Measurements from ENCODE around the gene RUNX2. TPM values are rescaled to one million over a fixed set of nuclear protein-coding genes. Genes with fewer than 3 reads are reported as not detected.

The RUNX2 gene
- total and polyA plus RNA-seq, 2 donors from 2014 or later = 2.3 to 4.7 TPM

DNA sequence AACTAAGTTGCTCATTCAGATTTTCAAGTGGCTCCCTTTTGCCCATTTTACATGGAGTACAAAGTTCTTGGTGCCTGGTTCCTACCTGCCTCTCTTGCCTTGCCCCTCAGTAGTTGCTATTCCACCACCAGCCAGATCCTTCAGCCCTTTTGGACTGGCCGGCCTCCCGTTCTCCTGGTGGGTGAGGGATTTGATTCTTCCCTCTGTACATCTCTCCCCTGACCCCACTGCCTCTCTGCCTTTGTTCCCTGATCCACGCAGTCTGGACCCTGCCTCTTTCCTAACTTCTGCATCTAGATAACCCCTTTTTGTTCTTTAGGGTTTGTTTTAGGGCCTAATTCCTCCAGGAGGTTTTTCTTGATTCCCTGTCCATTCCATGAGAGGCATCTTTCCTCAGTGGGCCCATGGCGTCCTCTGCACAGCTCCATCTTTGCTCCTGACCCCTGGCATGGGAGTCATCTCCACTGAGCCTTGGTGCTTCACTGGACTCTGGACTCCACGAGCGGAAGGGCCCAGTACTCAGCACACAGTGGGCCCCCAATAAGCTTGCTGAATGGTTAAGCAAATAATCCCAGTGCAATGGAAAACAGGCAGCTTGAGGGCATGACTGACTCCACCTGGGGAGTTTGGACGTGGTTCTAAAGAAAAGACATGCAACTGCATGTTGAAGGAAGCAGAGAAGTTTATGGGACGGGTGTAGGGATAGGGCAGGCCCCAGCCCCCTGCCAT lies 358.9 kb downstream of the RUNX2 start:
- Histone ChIP-seq H3K4me1 (ENCODE audit: control insufficient read depth in 2 of 3, insufficient read depth in 2 of 3, low read depth in 1 of 3, low read length in 3 of 3) (no peaks in the 10 kb centered on the region), H3K9me3 (ENCODE audit: control insufficient read depth in 2 of 3, insufficient read depth in 1 of 3, low read length in 3 of 3) (peaks cover 0 to 4% (median 0%) of the 10 kb centered on the region in 3 donors), H3K27me3 (ENCODE audit: control insufficient read depth, insufficient read depth, low read length) (no peaks in the 10 kb centered on the region), H3K4me3 (ENCODE audit: low read length in 3 of 3) (no peak overlapping the region), H3K36me3 (ENCODE audit: control insufficient read depth in 2 of 3, insufficient read depth in 3 of 3, low read length in 3 of 3) (no peaks in the 10 kb centered on the region), H3K9ac (ENCODE audit: low read length in 3 of 3) (no peak overlapping the region), H3K27ac (ENCODE audit: low read depth in 2 of 2, low read length in 2 of 2) (no peak overlapping the region)
- no peak for DNase-seq
- intact Hi-C loops (cut with DNase I) = no loop called here
- no peak for FAIRE-seq
- TF ChIP-seq, protein P1, sequence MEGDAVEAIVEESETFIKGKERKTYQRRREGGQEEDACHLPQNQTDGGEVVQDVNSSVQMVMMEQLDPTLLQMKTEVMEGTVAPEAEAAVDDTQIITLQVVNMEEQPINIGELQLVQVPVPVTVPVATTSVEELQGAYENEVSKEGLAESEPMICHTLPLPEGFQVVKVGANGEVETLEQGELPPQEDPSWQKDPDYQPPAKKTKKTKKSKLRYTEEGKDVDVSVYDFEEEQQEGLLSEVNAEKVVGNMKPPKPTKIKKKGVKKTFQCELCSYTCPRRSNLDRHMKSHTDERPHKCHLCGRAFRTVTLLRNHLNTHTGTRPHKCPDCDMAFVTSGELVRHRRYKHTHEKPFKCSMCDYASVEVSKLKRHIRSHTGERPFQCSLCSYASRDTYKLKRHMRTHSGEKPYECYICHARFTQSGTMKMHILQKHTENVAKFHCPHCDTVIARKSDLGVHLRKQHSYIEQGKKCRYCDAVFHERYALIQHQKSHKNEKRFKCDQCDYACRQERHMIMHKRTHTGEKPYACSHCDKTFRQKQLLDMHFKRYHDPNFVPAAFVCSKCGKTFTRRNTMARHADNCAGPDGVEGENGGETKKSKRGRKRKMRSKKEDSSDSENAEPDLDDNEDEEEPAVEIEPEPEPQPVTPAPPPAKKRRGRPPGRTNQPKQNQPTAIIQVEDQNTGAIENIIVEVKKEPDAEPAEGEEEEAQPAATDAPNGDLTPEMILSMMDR (IDR thresholded peaks at IDR 0.05; ENCODE audit: borderline replicate concordance, extremely low read depth, insufficient read depth) = no peak

DNA sequence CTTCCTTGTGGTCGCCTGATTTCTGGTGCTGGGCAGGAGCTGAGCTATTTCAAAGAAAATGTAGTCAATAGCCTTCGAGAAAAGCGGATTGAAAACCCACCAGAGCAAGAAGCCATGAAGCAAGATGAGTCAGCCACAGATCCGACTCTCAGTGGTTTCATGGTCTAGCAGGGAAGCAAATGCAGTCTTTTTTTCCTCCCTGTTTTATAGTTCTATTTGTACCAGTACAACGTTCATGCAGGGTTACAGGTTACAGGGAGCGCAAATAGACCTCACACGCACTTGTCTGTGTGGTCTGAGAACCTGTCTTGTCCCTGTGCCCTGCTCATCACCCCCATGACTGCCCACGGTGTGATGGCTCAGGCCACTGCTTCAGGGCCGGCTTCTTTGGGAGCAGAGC lies 359.4 kb downstream of the RUNX2 start:
- Histone ChIP-seq H3K36me3 (ENCODE audit: control insufficient read depth in 2 of 3, insufficient read depth in 3 of 3, low read length in 3 of 3) (no peaks in the 10 kb centered on the region), H3K9me3 (ENCODE audit: control insufficient read depth in 2 of 3, insufficient read depth in 1 of 3, low read length in 3 of 3) (no peaks in the 10 kb centered on the region), H3K9ac (ENCODE audit: low read length in 3 of 3) (no peak overlapping the region), H3K27ac (ENCODE audit: low read depth in 2 of 2, low read length in 2 of 2) (no peak overlapping the region), H3K4me1 (ENCODE audit: control insufficient read depth in 2 of 3, insufficient read depth in 2 of 3, low read depth in 1 of 3, low read length in 3 of 3) (no peaks in the 10 kb centered on the region), H3K27me3 (ENCODE audit: control insufficient read depth, insufficient read depth, low read length) (no peaks in the 10 kb centered on the region), H3K4me3 (ENCODE audit: low read length in 3 of 3) (no peak overlapping the region)
- FAIRE-seq = no peak
- no peak for DNase-seq
- TF ChIP-seq, protein P1 (IDR thresholded peaks at IDR 0.05; ENCODE audit: borderline replicate concordance, extremely low read depth, insufficient read depth) = no peak
- intact Hi-C loops (cut with DNase I) = no loop called here

DNA sequence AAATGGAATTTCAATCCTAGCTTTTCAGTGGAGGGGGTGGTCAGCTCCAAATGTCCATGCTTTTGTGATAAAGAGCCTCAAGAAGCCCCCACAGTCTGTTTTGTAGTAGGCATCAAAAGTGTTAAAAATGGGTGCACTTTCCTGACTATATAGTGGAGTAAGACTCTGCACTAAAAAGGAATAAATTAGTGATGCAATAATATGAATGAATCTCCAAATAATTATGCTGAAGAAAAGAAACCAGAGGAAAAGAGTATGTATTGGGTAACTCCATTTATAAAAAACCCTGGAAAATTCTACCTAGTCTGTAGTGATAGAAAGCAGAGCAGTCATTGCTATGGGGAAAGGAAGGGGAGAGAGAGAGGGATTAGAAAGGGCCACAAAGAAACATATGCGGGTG lies 360.1 kb downstream of the RUNX2 start:
- H3K4me3 ChIP-seq (ENCODE audit: low read length in 3 of 3) = no peak overlapping the region
- FAIRE-seq (no peak), DNase-seq (no peak)
- intact Hi-C loops (cut with DNase I) = no loop called here
- H3K4me1 ChIP-seq (ENCODE audit: control insufficient read depth in 2 of 3, insufficient read depth in 2 of 3, low read depth in 1 of 3, low read length in 3 of 3) = no peaks in the 10 kb centered on the region
- no peaks in the 10 kb centered on the region for H3K27me3 ChIP-seq (ENCODE audit: control insufficient read depth, insufficient read depth, low read length)
- no peaks in the 10 kb centered on the region for H3K36me3 ChIP-seq (ENCODE audit: control insufficient read depth in 2 of 3, insufficient read depth in 3 of 3, low read length in 3 of 3)
- H3K9me3 ChIP-seq (ENCODE audit: control insufficient read depth in 2 of 3, insufficient read depth in 1 of 3, low read length in 3 of 3) = no peaks in the 10 kb centered on the region
- no peak overlapping the region for H3K27ac ChIP-seq (ENCODE audit: low read depth in 2 of 2, low read length in 2 of 2)
- H3K9ac ChIP-seq (ENCODE audit: low read length in 3 of 3) = no peak overlapping the region
- TF ChIP-seq, protein P1 (IDR thresholded peaks at IDR 0.05; ENCODE audit: borderline replicate concordance, extremely low read depth, insufficient read depth) = no peak
